AG20443 (cell line): ENCODE data around the gene SPEG.
A peak's percentile ranks its signal among the peaks of the same experiment; 100 is the strongest.

ENCODE experiments used
- DNase-seq: peaks from one replicate; pipeline ENCODE4 v3.0.0; 2012; ENCODE audit warnings: low spot score, mixed read lengths

Gene SPEG

DNA sequence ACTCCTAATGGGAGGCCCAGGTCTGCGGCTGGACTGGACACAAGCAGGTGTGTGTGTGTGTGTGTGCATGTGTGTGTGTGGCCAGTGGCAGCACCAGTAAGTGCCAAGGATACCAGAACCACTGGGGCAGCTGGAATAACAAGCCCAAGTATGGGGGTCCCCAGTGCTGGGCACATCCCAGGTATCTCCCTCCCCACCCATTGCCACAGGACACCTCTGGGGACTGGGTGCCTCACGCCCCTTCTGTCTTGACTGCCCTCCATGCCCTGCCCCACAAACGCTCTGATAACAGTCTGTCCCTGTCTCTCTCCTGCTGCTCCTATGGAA lies 9.0 kb downstream of the SPEG start:
- DNase-seq, result no peak

DNA sequence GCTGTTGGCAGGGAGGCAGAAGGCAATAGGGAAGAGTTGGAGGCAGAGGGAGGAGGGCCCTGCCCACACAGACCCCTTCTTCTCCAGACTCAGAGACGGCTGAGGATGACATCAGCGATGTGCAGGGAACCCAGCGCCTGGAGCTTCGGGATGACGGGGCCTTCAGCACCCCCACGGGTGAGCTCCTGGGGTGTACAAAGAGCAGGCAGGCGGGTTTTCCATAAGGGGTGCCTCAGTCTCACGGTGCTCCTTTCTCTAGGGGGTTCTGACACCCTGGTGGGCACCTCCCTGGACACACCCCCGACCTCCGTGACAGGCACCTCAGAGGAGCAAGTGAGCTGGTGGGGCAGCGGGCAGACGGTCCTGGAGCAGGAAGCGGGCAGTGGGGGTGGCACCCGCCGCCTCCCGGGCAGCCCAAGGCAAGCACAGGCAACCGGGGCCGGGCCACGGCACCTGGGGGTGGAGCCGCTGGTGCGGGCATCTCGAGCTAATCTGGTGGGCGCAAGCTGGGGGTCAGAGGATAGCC lies 10.0 kb downstream of the SPEG start:
- no peak for DNase-seq

- no peak for DNase-seq
Observed at GRCh38 chr2:219445220-219445640, 10.6 kb downstream of the SPEG start.

- peak; percentile 69 for DNase-seq
Observed at GRCh38 chr2:219446101-219446504, 11.5 kb downstream of the SPEG start.

DNA sequence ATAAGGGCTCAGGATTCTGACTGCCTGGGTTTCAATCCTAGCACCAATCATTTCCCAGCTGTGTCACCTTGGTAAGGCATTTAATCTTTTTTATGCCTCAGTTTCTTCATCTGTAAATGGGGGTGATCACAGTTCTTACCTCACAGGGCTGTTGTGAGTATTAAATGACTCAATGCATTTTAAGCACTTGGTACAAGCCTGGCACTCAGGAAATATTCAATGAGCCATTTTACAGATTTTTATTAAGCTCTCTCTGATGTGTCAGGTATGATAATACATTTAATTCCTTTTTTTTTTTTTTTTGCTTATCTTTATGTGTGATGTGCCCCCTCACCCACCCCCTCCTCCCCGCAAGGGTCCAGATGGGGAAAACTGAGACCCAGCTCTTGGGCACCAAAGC lies 12.0 kb downstream of the SPEG start:
- DNase-seq, result no peak

- DNase-seq, result no peak
Observed at GRCh38 chr2:219447242-219448098, 12.8 kb downstream of the SPEG start.

GRCh38 chr2:219448099-219448775 lies 13.6 kb downstream of the SPEG start:
- no peak for DNase-seq

GRCh38 chr2:219448776-219449341 lies 14.2 kb downstream of the SPEG start:
- no peak for DNase-seq

DNA sequence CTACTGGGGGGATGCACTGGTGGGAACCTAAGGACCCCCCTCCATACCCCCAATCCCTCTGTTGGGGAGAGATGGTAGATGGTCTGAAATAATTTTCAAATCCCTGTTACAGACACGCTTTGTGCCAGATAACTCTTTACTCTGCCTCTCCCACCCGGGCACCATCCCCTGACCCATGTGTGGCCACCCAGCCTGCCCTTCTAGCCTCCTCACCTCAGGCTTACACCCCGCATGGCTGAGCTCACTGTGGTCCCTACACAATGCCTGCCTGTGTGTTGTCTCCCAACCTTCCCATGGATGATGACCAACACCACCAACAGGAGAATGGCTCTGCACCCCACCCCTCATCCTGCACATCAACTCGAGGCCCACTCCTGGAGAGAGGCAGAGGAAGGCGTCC lies 15.0 kb downstream of the SPEG start:
- no peak for DNase-seq

GRCh38 chr2:219451661-219452360 lies 17.2 kb downstream of the SPEG start:
- DNase-seq, result no peak

GRCh38 chr2:219452361-219453317 lies 18.0 kb downstream of the SPEG start:
- peak; percentile 96 for DNase-seq

DNA sequence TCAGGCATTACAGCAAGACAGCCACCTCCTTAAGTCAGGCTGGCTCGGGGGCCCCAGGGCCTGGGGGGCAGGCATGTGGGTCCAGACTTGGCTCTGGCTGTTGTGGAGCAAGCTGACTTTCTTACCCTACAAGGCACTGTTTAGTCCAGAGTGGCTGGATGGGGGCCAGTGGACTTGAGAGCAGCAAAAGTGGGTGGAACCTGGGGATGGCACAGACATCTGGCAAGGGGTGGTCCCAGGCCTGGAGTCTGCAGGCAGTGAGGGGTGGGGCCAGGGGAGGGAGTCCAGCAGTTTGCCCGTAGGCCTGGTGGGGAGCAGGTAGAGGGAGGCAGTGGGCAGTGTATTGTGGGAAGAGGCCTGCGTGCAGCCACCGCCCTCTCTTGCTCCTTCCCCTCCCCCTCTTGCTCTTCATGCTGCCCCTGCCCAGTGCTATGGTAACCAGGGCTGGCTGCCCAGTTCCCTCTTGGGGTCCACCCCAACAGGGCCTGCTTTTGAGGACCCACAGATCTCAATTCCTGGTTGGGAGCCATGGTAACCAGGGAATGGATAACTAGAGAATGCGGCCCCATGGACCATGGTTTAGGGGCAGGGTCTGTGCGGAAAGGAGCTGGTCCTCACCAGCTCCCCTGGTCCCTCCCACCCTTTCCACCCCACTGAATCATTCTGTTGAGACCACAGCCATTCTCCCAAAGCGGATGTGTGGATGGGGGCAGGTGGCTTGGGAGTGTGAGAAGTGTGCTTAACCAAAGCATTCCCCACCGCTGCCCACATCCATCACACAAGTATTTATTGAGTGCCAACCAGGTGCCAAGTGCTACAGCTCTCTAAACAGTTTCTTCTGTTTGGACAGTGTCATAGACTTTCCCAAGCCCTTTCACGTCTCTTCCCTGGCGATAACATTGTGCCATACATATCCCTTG lies 19.3 kb downstream of the SPEG start:
- peak; percentile 80 for DNase-seq

DNA sequence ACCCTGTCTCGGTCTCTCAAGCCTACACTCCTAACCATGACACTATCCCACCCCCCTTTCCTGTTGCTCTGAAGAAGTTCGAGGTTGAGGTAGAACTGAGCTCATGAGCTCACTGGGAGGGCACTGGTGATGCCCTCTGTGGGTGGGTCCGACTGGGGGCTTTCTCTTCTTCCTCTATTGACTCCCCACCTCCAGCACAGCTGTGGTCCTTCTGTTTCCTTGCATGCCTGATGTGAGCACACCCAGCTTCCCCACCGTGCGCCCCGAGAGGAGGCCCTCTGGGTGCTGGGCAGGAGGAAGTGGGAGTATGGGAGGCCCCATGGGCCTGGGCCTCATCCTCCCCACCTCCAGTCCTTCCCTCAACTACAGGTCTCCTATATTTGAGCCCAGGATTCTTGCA lies 20.9 kb downstream of the SPEG start:
- DNase-seq, result no peak

- no peak for DNase-seq
Observed at GRCh38 chr2:219457784-219458369, 23.2 kb downstream of the SPEG start.

DNA sequence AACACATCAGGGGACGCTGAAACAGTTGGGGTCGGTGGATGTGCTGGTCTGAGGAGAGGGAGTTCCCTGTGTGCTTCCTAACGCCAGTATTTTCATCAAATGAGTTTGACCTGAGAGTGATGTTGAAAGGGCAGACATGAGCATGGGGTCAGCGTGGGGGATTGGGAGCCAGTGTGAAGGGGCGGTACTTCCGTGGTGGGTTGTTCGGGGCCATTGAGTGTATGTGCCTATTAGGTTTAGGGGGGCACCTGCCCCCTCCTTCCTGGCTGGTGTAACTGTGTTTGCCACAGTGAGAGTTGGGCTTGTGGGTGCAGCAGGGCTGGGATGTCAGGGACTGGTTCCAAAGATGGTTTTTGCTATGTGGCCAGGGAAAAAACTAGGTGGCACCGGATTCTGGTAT lies 24.4 kb downstream of the SPEG start:
- DNase-seq, result no peak

- peak; percentile 91 for DNase-seq
Observed at GRCh38 chr2:219459460-219460311, 25.0 kb downstream of the SPEG start.

DNA sequence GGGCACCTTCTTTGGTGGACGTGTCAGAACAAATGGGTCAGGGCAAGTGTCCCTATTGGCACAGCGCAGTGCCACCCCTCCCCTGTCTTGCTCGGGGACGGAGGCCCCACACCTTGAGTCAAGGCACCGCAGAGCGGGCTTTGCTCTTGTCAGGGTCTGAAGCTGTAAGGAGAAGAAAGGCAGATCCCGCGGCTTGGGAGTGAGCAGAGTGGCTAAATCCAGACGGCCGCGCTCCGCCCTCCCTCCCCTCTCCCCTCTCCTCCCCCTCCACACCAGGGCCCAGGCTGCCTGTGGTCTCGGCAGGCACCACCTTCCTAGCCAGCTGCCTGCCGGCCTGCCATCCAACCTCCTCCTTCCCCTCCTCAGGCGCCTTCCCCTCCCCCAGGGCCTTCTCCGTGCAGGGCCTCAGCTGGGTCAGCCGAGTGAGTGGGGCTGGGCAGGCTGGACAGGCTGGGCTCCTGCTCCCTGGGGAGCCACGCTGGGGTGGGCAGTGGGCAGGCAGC lies 25.8 kb downstream of the SPEG start:
- peak; percentile 60 for DNase-seq

- DNase-seq, result no peak
Observed at GRCh38 chr2:219461047-219461514, 26.4 kb downstream of the SPEG start.
